ENCODE results near the gene PVR. TPM values are rescaled to one million over a fixed set of nuclear protein-coding genes. Genes with fewer than 3 reads are reported as not detected.

PVR gene
- total and polyA plus RNA-seq, 10 of the 15 experiments (the other 5 are each of a cell fraction or from before 2014, with no cell fraction given): 0.07 to 4.0 (median 1.9) TPM

GRCh38 chr19:44673510-44673909 lies 29.8 kb downstream of the PVR start (continued):
- TF ChIP-seq, protein P1, sequence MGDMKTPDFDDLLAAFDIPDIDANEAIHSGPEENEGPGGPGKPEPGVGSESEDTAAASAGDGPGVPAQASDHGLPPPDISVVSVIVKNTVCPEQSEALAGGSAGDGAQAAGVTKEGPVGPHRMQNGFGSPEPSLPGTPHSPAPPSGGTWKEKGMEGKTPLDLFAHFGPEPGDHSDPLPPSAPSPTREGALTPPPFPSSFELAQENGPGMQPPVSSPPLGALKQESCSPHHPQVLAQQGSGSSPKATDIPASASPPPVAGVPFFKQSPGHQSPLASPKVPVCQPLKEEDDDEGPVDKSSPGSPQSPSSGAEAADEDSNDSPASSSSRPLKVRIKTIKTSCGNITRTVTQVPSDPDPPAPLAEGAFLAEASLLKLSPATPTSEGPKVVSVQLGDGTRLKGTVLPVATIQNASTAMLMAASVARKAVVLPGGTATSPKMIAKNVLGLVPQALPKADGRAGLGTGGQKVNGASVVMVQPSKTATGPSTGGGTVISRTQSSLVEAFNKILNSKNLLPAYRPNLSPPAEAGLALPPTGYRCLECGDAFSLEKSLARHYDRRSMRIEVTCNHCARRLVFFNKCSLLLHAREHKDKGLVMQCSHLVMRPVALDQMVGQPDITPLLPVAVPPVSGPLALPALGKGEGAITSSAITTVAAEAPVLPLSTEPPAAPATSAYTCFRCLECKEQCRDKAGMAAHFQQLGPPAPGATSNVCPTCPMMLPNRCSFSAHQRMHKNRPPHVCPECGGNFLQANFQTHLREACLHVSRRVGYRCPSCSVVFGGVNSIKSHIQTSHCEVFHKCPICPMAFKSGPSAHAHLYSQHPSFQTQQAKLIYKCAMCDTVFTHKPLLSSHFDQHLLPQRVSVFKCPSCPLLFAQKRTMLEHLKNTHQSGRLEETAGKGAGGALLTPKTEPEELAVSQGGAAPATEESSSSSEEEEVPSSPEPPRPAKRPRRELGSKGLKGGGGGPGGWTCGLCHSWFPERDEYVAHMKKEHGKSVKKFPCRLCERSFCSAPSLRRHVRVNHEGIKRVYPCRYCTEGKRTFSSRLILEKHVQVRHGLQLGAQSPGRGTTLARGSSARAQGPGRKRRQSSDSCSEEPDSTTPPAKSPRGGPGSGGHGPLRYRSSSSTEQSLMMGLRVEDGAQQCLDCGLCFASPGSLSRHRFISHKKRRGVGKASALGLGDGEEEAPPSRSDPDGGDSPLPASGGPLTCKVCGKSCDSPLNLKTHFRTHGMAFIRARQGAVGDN (IDR thresholded peaks at IDR 0.05): no peak
- TF ChIP-seq EZH2 (IDR thresholded peaks at IDR 0.05; ENCODE audit: borderline replicate concordance, control insufficient read depth, low read depth, low read length): no peak
- TF ChIP-seq KLF5 (IDR thresholded peaks at IDR 0.05; ENCODE audit: partially characterized antibody): no peak
- no peak for TF ChIP-seq ZNF592 (IDR thresholded peaks at IDR 0.05)
- TF ChIP-seq, protein P2, sequence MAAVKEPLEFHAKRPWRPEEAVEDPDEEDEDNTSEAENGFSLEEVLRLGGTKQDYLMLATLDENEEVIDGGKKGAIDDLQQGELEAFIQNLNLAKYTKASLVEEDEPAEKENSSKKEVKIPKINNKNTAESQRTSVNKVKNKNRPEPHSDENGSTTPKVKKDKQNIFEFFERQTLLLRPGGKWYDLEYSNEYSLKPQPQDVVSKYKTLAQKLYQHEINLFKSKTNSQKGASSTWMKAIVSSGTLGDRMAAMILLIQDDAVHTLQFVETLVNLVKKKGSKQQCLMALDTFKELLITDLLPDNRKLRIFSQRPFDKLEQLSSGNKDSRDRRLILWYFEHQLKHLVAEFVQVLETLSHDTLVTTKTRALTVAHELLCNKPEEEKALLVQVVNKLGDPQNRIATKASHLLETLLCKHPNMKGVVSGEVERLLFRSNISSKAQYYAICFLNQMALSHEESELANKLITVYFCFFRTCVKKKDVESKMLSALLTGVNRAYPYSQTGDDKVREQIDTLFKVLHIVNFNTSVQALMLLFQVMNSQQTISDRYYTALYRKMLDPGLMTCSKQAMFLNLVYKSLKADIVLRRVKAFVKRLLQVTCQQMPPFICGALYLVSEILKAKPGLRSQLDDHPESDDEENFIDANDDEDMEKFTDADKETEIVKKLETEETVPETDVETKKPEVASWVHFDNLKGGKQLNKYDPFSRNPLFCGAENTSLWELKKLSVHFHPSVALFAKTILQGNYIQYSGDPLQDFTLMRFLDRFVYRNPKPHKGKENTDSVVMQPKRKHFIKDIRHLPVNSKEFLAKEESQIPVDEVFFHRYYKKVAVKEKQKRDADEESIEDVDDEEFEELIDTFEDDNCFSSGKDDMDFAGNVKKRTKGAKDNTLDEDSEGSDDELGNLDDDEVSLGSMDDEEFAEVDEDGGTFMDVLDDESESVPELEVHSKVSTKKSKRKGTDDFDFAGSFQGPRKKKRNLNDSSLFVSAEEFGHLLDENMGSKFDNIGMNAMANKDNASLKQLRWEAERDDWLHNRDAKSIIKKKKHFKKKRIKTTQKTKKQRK (IDR thresholded peaks at IDR 0.05; ENCODE audit: low read depth, low read length): no peak
- no peak for TF ChIP-seq RBBP5 (conservative IDR thresholded peaks at IDR 0.05)
